Activated T-cell treated with anti-CD3 and anti-CD28 coated beads, Interleukin-2, amount 50 U/mL, for 1 hour (primary cell): ENCODE results near the gene EXD3.

Experiments used
- DNase-seq: peaks from one replicate; pipeline ENCODE4 v3.0.0-alpha.2; 2020

Gene EXD3

GRCh38 chr9:137458194-137459151 is 35.5 kb upstream of the EXD3 start:
- no peak for DNase-seq

- DNase-seq = peak; percentile 31
Observed at GRCh38 chr9:137457406-137458193, 34.6 kb upstream of the EXD3 start.

DNA sequence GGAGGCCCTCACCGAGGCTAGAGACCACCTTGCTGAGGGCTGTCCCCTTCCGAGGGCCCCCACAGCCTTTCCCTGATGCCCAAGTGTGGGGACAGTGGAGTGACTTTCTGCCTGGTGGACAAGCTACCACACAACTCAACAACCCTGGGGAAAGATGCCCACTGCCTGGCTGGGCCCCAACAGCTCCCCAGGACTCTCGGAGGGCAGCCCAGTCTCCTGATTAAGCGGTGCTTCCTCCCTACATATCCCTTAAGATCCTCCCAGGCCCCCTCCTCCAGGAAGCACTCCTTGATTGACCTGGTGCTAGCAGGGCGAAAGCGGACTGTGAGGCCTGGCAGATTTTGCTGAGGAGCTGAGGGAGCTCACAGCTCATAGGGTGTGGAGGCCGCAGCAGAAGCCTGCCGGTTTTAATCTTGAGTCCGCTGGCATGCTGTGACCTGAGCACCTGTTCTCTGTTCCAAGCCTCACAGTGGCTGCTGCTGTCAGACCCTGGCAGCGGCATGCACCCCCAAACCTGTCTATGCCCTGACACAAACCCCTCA is 34.0 kb upstream of the EXD3 start:
- no peak for DNase-seq

GRCh38 chr9:137456061-137456863 is 33.3 kb upstream of the EXD3 start:
- DNase-seq = peak; percentile 18

- DNase-seq = peak; percentile 20
Observed at GRCh38 chr9:137455359-137455991, 32.5 kb upstream of the EXD3 start.

GRCh38 chr9:137454597-137455358 is 31.8 kb upstream of the EXD3 start:
- DNase-seq = peak; percentile 32

GRCh38 chr9:137454145-137454596 is 31.2 kb upstream of the EXD3 start:
- peak; percentile 65 for DNase-seq

- DNase-seq = peak; percentile 72
Observed at GRCh38 chr9:137453643-137454081, 30.7 kb upstream of the EXD3 start.

DNA sequence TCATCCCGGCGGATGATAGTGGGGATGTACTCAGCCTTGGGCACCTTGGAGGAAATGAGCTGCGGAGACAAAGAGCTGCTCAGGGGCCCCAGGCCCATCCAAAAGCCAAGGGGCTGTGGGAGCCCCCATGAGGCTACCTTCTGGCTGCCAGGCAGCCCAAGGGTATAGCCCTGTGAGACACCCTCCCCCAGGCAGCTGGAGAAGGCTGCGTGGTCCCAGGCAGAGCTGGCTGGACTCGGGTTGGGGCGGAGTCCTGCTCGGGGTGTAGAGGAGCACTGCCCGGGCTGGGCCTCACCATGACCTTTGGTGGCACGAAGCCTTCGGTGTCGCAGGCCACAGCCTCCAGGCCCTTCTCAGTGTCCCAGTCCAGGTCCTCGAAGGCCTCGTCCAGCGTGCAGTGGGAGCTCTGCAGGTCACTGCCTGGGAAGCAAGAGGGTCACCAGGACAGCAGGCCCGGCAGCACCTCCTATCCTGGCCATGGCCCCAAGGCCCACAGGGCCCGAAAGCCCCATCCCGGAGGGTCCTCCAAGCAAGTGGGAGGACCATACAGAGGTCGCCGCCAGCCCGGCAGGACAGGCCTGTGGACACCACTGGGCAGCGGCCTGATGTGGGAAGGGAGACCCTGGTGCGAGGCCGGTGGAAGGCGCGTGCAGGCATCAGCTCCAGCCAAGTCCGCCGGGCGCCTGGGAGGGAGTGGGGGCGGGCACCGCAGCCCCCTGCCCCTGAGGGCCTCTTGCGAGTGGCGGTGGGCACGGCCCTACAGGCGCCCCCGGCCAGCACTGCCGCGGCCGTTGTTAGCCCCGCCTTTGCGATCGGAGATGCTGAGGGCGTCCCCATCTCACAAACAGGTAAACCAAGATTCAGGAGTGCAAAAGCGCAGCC is 30.0 kb upstream of the EXD3 start:
- peak; percentile 31 for DNase-seq

- DNase-seq = no peak
Observed at GRCh38 chr9:137452006-137452760, 29.2 kb upstream of the EXD3 start.

- peak; percentile 22 for DNase-seq
Observed at GRCh38 chr9:137451264-137452005, 28.5 kb upstream of the EXD3 start.

- DNase-seq = peak; percentile 38
Observed at GRCh38 chr9:137450539-137451222, 27.7 kb upstream of the EXD3 start.

- no peak for DNase-seq
Observed at GRCh38 chr9:137449931-137450538, 27.1 kb upstream of the EXD3 start.

DNA sequence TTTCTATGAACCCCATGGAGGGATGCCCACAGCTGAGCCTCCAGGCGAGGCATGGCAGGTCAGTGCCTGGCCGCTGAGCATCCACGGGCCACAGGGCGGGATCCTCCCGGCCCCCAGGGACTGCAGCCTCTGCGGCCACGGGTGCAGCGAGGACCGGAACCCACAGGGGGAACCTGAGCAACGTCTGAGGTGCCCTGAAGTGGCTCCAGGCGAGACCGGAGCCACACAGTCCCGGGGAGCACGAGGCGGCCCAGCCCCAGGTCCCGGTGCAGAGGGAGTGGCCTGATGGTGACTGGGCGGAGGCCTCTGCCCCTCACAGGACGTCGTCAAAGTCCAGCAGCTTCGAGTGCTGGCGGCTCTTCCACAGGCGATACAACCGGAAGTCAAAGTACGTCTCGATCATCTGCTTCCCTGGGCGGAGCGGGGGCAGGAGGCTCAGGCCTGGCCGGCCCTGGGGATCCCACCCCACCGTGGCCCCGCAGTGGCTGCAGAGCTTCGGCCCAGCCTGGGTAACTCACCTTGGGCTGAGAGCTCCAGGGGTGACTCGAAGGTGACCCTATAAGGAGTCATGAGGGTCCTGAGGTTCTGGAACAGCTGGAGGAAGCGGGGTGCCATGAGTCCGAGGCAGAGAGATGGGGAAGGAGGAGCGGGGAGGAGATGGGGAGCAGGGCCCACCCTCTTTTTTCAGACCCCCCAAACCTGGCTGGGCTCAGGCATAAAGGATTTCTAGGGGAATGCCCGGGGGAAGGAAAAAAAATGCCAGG is 26.3 kb upstream of the EXD3 start:
- DNase-seq = no peak

GRCh38 chr9:137448602-137448962 is 25.6 kb upstream of the EXD3 start:
- DNase-seq = no peak

- no peak for DNase-seq
Observed at GRCh38 chr9:137447722-137448601, 25.0 kb upstream of the EXD3 start.
